HG03354 (cell line): ENCODE results near the gene C6orf52.
"Not testable (repeated sequence)": the region's sequence is repeated elsewhere in the genome, so short reads cannot be mapped to it uniquely, and the experiment has no call there.

Experiments
- ATAC-seq: cut with Tn5 transposase; IDR thresholded peaks from one replicate; pipeline ENCODE4 v1.9.1; 2021; ENCODE audit warnings: mild to moderate bottlenecking; ENCODE audit not compliant: unreplicated experiment, poor library complexity, severe bottlenecking

The C6orf52 gene

DNA sequence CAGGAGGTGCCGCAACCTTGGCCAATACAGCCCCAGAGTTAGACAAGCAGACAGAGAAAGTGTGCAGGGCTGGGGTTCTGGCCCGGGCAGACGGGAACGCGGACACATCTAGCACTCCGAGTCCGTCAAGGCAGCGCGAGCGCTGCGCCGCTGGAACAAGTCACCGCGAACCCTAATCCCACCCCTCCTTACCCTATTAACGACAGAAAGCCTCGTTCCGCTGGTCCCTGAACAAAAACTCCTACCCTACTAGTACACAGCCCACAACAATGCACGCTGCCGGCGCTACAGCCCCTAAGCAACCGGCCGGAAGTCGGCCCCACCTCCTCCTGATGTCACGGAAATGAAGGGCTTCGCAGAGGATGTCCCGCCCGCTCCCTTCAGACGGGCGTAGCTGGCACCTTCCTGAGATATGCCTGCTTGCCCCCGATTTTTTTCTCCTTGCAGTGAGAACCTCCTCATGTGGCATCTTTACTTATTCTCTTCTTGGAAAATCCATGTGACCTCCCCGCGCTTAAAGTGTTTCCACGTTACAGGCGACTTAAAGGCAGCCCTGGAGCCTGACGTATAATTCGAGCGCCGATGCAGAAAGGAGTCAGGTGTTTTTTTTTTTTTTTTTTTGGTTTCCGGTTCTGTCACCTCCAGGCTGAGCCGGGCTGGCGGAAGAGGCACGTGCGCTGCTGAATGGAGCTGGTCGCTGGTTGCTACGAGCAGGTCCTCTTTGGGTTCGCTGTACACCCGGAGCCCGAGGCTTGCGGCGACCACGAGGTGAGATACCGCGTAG lies at the start of gene C6orf52, which contains the start of gene PAK1IP1:
TSS of gene C6orf52 (minus strand) at position 315 of the 784 bp plus-strand sequence. CDS start 7,066 bp downstream, outside the sequence.
TSS of gene PAK1IP1 (plus strand) at position 671 of the 784 bp plus-strand sequence. CDS start at position 685, 14 bp downstream.
- ATAC-seq: peak; percentile 98

DNA sequence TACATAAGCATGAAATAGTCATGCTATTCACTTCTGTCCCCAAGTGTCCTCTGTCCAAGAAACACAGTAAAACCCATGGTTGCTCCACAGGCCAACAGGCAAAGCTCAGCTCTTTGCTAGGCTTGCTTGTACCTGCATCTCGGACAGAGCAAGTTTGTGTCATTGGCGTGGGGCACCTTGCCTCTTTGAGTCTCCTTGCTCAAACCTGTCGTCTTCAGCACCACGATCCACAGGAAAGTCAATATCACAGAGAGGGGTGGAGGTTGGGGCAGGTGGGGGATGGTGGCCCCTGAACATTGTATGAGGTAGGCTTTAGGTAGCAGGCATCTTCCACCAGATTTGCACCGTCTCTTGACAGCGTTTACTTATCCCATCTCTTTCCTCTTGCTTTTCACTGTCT lies 49.1 kb upstream of the C6orf52 start:
- ATAC-seq: no peak

DNA sequence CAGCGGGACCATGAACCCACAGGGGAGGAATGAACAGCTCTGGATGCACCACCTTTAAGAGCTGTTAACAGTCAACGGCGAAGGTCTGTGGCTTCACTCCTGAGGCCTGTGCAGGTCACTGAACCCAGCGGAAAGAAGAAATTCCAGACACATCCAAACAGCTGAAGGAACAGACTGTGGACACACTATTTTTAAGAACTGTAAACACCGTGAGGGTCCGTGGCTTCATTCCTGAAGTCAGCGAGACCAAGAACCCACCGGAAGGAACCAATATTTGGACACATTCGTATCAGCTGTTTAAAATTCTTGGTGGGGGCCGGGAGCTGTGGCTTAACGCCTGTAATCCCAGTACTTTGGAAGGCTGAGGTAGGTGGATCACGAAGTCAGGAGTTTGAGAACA lies 47.8 kb upstream of the C6orf52 start:
- ATAC-seq: no peak

DNA sequence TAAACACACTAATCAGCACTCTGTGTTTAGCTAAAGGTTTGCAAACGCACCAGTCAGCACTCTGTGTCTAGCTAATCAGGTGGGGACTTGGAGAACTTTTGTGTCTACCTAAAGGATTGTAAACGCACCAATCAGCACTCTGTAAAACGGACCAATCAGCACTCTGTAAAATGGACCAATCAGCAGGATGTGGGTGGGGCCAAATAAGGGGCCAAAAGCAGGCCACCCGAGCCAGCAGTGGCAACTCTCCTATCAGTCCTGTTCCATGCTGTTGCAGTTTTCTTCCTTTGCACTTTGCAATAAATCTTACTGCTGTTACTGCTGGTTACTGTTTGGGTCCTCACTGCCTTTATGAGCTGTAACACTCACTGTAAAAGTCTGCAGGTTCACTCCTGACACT lies 47.2 kb upstream of the C6orf52 start:
- not testable (repeated sequence) for ATAC-seq

DNA sequence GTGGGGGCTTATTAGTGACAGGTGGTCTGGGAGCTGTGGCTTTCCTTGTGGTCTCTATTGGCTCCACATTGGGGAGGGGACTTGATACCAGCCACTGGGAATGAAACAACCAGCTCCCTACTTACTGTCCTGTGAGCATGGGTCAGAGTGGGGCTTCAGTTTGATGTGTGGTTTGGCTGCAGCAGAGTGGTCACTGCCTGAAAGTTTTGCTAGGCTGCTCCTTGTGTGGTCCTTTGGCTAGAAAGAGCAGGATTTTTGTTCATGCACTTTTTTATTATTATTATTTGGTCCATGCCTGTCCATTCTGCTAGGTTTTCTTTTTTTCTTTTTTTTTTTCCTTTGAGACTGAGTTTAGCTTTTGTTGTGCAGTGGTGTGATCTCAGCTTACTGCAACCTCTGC lies 45.6 kb upstream of the C6orf52 start:
- ATAC-seq: no peak

DNA sequence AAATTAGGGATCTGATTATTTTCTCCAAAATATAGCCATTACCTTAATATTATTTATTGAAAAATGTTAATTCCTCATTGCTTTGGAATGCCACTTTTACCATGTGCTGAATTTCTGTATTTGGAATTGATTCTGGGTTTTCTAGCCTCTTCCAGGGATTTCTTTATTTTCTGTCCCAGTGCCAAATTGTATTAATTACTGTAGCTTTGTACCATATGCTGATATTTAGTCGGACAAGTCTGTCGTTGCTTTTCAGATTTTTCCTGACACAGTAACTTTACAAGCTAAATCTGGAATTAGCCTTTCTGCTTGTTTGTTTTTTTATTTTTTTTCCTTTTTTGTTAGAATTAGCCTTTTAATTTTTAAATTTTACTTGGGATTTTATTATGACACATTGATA lies 42.3 kb upstream of the C6orf52 start:
- no peak for ATAC-seq

DNA sequence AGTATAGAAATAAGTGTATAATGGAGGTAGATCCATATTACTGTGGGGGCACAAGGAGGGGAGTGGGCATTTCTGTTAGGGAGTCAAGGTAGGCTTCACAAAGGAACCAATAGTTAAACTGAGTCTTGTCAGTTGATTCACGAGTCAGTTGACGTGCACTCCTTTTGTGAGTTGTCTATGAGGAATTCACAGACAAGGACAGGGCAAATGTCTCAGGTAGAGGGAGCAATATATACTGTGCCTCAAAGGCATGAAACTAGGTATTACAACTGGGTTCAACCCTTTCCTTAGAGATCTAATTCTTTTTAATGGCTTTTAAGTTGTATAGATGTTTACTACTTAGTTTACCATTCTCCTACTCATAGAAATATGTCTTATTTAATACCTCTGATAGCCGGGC lies 39.4 kb upstream of the C6orf52 start:
- ATAC-seq: no peak

DNA sequence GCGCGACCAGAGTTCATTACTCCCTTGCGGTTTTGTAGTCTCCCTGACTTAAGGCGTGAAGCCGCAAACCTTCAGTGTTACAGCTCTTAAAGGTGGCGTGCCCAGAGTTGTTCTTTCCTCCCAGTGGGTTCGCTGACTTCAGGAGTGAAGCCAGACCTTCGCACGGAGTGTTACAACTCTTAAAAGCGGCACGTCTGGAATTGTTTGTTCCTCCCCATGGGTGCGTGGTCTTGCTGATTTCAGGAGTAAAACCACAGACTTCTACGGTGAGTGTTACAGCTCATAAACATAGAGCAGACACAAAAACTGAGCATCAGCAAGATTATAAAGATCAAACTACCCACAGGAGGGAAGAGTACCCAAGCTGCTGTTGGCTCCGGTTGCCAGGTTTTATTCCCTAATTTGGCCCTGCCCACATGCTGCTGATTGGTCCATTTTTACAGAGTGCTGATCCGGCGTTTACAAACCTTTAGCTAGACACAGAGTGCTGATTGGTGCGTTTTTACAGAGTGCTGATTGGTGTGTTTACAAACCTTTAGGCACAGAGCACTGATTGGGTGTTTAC lies 38.8 kb upstream of the C6orf52 start:
- no peak for ATAC-seq

DNA sequence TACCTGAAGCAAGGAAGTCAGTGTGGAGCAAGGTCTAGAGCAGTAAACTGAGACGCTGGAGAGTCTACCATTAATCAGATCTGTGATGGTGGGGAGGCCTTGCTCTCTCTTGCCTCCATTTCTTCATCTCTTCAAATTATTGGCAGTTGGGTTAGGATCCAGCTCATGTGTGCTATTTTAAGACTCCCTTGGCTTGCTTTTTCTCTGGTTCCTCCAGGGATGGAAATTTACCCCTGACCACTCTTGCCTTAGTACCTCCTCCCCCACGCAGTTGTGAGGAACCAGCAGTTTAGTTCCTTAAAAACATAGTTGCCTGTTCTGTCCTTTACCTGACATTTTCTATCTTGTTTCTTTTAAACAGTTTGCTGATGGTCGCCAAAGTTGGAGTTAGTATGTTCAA lies 35.8 kb upstream of the C6orf52 start:
- no peak for ATAC-seq

DNA sequence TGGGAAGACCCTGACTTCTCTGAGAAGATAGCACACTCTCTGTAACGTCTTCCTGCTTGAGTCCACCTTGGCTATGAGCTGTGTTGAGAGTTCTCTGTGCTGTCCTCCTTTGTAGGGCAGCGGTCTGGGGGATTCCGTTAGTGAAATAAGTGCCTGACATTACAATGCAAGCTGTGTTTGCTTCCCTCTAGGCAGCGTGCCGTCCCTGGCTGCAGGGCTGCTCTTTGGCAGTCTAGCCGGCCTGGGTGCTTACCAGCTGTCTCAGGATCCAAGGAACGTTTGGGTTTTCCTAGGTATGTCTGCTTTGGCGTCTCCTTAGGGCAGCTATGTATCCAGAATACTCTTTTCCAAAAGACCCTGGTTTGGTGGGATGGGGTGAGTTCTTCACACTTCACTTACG lies 31.3 kb upstream of the C6orf52 start:
- no peak for ATAC-seq

DNA sequence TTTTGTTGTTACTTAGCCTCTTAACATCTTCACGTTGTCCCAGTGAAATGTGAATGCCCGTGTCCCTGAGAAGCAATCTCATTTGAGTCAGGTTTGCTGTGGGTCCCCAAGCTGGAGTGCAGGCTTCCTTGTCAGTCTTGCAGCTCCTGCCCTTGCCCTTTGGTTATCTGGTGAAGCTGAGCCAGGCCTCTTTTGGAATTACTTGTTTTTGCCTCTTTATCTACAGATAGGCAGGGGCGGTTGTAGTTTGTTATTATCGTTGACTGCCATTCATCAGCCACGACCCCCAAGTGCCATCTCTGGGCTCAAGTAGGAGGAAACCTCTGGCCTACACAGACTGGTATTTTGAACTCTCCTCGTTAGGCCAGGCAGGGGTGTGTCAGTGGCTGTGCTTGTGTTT lies 30.6 kb upstream of the C6orf52 start:
- ATAC-seq: no peak

DNA sequence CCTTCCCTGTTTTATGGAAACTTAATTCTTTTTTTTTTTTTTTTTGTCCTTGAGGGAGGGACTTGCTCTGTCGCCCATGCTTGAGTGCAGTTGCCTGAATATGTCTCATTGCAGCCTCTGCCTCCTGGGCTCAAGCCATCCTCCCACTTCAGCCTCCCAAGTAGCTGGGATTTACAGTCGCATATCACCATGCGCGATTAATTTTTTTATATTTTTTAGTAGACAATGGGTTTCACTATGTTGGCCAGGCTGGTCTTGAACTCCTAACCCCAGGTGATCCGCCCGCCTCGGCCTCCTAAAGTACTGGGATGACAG lies 29.1 kb upstream of the C6orf52 start:
- no peak for ATAC-seq

DNA sequence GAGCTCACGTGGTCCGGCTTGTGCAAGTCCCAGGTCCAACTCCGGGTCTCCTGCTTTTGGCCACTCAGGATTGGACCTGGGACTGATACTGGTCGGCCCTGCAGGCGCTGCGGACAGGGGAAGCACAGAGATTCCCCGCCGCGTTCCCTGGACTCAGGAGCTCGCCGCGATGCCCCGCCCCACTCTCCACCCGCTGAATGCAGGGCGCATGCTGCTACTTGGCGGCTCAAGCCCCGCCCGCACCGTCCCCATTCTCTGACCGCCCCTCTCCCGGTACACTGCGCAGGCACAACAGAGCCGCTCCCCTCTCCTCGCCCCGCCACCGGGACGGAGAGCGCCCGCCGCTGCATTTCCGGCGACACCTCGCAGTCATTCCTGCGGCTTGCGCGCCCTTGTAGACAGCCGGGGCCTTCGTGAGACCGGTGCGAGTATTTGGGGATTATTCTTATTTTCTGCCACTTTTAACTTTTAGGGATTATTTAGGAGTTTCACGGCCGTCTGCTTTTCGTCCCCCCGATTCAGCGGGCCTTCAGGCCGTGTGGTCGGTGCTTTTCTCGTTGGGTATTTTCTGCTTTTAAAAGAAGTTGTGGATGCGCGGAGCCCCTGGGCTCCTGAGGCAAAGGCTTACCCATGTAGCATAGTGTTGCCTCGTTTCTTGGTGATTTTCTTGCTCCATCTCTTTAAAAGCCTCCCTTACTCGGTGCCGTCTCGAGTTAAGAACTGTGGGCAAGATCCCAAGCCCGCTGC lies 28.6 kb upstream of the C6orf52 start, which contains the start of gene TMEM14C:
TSS of gene TMEM14C (plus strand) at position 251 of the 747 bp plus-strand sequence. CDS start 1,544 bp downstream, outside the sequence.
- peak; percentile 96 for ATAC-seq

DNA sequence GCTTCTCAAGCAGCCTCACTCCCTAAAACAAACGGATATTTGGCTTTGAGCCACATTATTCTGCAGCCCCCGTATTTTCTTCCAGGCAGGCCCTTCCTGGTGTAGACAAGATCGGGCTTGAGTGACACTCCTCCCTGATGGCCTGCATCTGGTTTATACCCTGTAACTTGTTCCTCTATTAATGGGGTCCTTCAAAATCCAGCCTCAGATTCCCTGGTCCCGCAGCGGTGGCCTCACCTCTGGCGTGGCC lies 28.1 kb upstream of the C6orf52 start:
- ATAC-seq: no peak

DNA sequence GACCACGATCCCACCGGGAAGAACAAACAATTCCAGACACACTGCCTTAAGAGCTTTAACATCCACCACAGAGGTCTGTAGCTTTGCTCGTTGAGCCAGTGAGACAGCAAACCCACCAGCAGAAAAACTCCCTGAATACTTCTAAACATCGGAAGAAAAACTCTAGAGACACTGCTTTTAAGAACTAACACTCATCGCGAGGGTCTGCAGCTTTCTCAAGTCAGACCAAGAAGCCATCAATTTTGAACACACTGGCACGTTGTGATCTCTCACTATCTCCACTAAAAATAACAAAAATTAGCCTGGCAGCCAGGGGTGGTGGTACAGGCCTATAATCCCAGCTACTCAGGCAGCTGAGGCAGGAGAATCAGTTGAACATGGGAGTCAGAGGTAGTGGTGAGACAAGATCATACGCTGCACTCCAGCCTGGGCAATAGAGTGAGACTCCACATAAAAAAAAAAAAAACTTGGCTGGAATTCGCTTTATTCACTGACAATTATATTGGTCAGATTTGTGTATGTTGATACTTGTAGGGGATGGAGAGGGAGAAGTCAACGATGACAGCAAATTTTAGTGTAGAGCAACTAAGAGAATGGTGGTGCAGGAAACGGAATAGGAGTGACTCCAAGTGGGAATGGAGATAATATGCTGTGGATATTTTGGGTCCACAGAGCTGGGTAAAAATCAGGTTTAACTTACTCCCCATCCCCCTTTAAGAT lies 27.6 kb upstream of the C6orf52 start:
- ATAC-seq: no peak

DNA sequence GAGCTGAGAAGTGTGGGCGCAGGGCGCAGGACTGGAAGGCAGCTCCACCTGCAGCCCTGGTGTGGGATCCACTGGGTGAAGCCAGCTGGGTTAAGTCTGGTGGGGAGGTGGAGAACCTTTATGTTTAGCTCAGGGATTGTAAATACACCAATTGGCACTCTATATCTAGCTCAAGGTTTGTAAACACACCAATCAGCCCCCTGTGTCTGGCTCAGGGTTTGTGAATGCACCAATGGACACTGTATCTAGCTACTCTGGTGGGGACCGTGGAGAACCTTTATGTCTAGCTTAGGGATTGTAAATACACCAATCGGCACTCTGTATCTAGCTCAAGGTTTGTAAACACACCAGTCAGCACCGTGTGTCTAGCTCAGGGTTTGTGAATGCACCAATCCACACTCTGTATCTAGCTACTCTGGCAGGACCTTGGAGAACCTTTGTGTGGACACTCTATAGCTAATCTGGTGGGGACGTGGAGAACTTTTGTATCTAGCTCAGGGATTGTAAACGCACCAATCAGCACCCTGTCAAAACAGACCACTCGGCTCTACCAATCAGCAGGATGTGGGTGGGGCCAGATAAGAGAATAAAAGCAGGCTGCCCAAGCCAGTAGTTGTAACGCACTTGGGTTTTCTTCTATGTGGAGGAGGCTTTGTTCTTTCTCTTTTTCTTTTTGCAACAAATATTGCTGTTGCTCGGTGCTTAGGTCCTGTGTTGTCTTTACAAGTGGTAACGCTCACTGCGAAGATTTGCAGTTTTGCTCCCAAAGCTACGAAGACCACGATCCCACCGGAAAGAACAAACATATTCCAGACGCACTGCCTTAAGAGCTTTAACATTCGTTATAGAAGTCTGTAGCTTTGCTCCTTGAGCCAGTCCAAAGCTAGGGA lies 26.8 kb upstream of the C6orf52 start:
- ATAC-seq: not testable (repeated sequence)

DNA sequence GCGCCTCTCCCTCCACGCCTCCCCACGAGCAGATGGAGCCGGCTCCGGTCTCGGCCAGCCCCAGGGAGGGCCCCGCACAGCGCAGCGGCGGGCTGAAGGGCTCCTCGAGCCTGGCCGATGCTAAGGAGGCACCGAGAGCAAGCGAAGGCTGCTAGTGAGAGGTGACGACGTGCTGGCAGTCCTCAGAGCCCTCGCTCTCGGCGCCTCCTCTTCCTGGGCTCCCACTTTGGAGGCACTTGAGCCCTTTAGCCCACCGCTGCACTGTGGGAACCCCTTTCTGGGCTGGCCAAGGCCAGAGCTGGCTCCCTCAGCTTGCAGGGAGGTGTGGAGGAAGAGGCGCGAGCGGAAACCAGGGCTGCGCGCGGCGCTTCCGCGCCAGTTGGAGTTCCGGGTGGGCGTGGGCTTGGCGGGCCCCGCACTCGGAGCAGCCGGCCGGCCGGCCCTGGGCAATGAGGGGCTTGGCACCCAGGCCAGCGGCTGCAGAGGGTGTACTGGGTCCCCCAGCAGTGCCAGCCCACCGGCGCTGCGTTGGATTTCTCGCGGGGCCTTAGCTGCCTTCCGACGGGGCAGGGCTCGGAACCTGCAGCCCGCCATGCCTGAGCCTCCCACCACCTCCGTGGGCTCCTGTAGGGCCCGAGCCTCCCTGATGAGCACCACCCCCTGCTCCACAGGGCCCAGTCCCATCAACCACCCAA lies 26.0 kb upstream of the C6orf52 start:
- ATAC-seq: peak; percentile 29

DNA sequence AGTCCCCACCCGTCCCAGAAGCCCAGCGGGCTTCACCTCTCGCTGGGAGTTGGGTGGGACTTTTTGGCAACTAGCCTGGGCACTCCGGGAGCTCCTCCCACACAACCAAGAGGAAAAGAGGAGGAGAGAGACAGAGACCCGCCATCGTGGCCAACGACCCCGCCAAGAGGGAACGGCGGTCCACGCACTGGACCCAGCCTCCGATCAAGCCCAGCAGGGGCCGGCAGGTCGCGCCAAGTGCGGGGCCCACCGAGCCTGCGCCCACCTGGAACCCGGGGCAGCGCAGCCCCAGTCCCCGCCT lies 25.5 kb upstream of the C6orf52 start:
- ATAC-seq: no peak

DNA sequence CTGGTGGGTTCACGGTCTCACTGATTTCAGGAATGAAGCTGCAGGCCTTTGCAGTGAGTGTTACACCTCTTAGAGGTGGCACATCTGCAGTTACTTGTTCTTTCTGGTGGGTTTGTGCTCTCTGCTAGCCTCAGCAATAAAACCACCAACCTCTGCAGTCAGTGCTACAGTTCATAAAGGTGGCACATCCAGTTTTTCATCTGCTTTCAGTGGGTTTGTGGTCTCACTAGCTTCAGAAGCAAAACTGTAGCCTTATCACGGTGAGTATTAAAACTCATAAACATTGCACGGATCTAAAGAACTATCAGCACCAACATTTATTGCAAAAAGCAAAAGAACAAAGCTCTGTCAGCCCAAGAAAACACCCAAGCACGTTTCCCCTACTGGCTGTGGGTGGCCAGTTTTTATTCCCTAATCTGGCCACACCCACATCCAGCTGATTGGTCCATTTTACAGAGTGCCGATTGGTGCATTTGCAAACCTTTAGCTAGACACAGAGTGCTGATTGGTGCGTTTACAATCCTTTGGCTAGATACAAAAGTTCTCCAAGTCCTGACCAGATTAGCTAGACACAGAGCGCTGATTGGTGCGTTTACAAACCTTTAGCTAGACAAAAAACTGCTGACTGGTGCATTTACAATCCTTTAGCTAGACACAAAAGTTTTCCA lies 25.0 kb upstream of the C6orf52 start:
- ATAC-seq: no peak
